ENCODE measurements around the gene FILIP1.

Gene FILIP1

GRCh38 chr6:75423386-75423785 lies 70.2 kb downstream of the FILIP1 start:
- DNase-seq (ENCODE audit: low read depth) = no peak
- no peak overlapping the region for H3K4me3 ChIP-seq (ENCODE audit: low read depth, low read length)
- no peak for TF ChIP-seq CTCF (IDR thresholded peaks at IDR 0.05; ENCODE audit: control insufficient read depth, extremely low read depth, insufficient read depth)

- H3K4me3 ChIP-seq (ENCODE audit: low read depth, low read length) = no peak overlapping the region
- no peak for DNase-seq (ENCODE audit: low read depth)
- TF ChIP-seq CTCF (IDR thresholded peaks at IDR 0.05; ENCODE audit: control insufficient read depth, extremely low read depth, insufficient read depth) = no peak
Observed at GRCh38 chr6:75422024-75422639, 71.5 kb downstream of the FILIP1 start.

GRCh38 chr6:75421316-75422023 lies 72.1 kb downstream of the FILIP1 start:
- H3K4me3 ChIP-seq (ENCODE audit: low read depth, low read length) = no peak overlapping the region
- TF ChIP-seq CTCF (IDR thresholded peaks at IDR 0.05; ENCODE audit: control insufficient read depth, extremely low read depth, insufficient read depth) = no peak
- no peak for DNase-seq (ENCODE audit: low read depth)

GRCh38 chr6:75419980-75420379 lies 73.6 kb downstream of the FILIP1 start:
- no peak for TF ChIP-seq CTCF (IDR thresholded peaks at IDR 0.05; ENCODE audit: control insufficient read depth, extremely low read depth, insufficient read depth)
- DNase-seq (ENCODE audit: low read depth) = no peak
- H3K4me3 ChIP-seq (ENCODE audit: low read depth, low read length) = no peak overlapping the region

GRCh38 chr6:75419416-75419815 lies 74.2 kb downstream of the FILIP1 start:
- no peak for TF ChIP-seq CTCF (IDR thresholded peaks at IDR 0.05; ENCODE audit: control insufficient read depth, extremely low read depth, insufficient read depth)
- DNase-seq (ENCODE audit: low read depth) = no peak
- H3K4me3 ChIP-seq (ENCODE audit: low read depth, low read length) = no peak overlapping the region

GRCh38 chr6:75418233-75418632 lies 75.4 kb downstream of the FILIP1 start:
- DNase-seq (ENCODE audit: low read depth) = no peak
- no peak overlapping the region for H3K4me3 ChIP-seq (ENCODE audit: low read depth, low read length)
- TF ChIP-seq CTCF (IDR thresholded peaks at IDR 0.05; ENCODE audit: control insufficient read depth, extremely low read depth, insufficient read depth) = no peak

- no peak for TF ChIP-seq CTCF (IDR thresholded peaks at IDR 0.05; ENCODE audit: control insufficient read depth, extremely low read depth, insufficient read depth)
- no peak for DNase-seq (ENCODE audit: low read depth)
- no peak overlapping the region for H3K4me3 ChIP-seq (ENCODE audit: low read depth, low read length)
Observed at GRCh38 chr6:75416443-75416842, 77.2 kb downstream of the FILIP1 start.

All from LNCaP clone FGC (cell line).